Muscle layer of colon (tissue), 2 donors: ENCODE measurements around the gene CXCR1.
"Not testable (repeated sequence)": the region's sequence is repeated elsewhere in the genome, so short reads cannot be mapped to it uniquely, and the experiment has no call there.

Source experiments
- H3K27ac ChIP-seq: one replicate; pipeline ENCODE4 v1.7.0; 2013; ENCODE audit warnings: low read depth, mild to moderate bottlenecking, low read length, moderate library complexity
- H3K27me3 ChIP-seq, 2 donors: one replicate each; pipeline ENCODE4 v1.7.0; 2013; ENCODE audit warnings: low read length in 2 of 2, mild to moderate bottlenecking in 2 of 2; ENCODE audit not compliant: insufficient read depth in 2 of 2, control insufficient read depth in 1 of 2
- H3K36me3 ChIP-seq: one replicate; pipeline ENCODE4 v1.7.0; 2013; ENCODE audit warnings: mild to moderate bottlenecking, low read length; ENCODE audit not compliant: insufficient read depth
- H3K4me1 ChIP-seq: one replicate; pipeline ENCODE4 v1.7.0; 2013; ENCODE audit warnings: mild to moderate bottlenecking, low read length; ENCODE audit not compliant: insufficient read depth
- H3K4me3 ChIP-seq, 2 donors: one replicate each; pipeline ENCODE4 v1.7.0; 2013; ENCODE audit warnings: low read length in 2 of 2, low read depth in 1 of 2, mild to moderate bottlenecking in 1 of 2, moderate library complexity in 1 of 2
- H3K9ac ChIP-seq: one replicate; pipeline ENCODE4 v1.7.0; 2013; ENCODE audit warnings: low read length
- H3K9me3 ChIP-seq: one replicate; pipeline ENCODE4 v1.7.0; 2013; ENCODE audit warnings: mild to moderate bottlenecking, low read length
- donor health status: abdominal sarcoma.
- donor health status: Adenocarcinoma of cecum.

The CXCR1 gene

DNA sequence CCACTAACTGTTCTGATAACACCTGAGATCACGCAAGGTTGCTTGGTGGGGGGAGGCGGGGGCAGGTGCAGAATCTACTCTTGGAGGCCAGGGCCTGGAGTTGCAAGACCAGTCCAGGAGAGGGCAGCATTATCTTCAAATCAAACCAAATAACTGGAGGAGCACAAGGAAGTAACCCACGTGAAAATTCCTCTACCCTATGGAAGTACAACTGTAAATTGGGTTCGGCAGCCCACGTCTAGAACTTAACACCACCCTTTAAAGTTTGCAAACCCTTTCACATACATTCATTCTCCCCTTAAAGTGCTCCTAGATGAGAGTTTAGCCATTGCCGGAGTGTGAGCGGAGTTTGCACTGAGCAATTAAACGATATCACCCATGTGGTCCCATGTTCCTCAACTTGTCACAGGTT, 19.6 kb upstream of the CXCR1 start:
- H3K9ac ChIP-seq: no peak overlapping the region
- peak overlapping the region in 1 of 2 donors; percentile 10 for H3K4me3 ChIP-seq
- peak overlapping the region; percentile 82 for H3K27ac ChIP-seq
- no peaks in the 10 kb centered on the region for H3K27me3 ChIP-seq
- peaks cover 34% of the 10 kb centered on the region for H3K4me1 ChIP-seq
- no peaks in the 10 kb centered on the region for H3K36me3 ChIP-seq
- H3K9me3 ChIP-seq: no peaks in the 10 kb centered on the region

GRCh38 chr2:218184331-218184730, 17.6 kb upstream of the CXCR1 start:
- no peak overlapping the region for H3K4me3 ChIP-seq
- H3K9me3 ChIP-seq: no peaks in the 10 kb centered on the region
- peaks cover 34% of the 10 kb centered on the region for H3K4me1 ChIP-seq

GRCh38 chr2:218180467-218181114, 13.8 kb upstream of the CXCR1 start:
- no peaks in the 10 kb centered on the region for H3K27me3 ChIP-seq
- H3K9me3 ChIP-seq: no peaks in the 10 kb centered on the region
- H3K4me1 ChIP-seq: peaks cover 6% of the 10 kb centered on the region
- H3K36me3 ChIP-seq: no peaks in the 10 kb centered on the region
- no peak overlapping the region for H3K4me3 ChIP-seq
- no peak overlapping the region for H3K9ac ChIP-seq
- H3K27ac ChIP-seq: no peak overlapping the region

More at GRCh38 chr2:218184331-218184730, 17.6 kb upstream of the CXCR1 start:
- H3K36me3 ChIP-seq: no peaks in the 10 kb centered on the region
- no peak overlapping the region for H3K27ac ChIP-seq
- H3K27me3 ChIP-seq: no peaks in the 10 kb centered on the region
- H3K9ac ChIP-seq: no peak overlapping the region

DNA sequence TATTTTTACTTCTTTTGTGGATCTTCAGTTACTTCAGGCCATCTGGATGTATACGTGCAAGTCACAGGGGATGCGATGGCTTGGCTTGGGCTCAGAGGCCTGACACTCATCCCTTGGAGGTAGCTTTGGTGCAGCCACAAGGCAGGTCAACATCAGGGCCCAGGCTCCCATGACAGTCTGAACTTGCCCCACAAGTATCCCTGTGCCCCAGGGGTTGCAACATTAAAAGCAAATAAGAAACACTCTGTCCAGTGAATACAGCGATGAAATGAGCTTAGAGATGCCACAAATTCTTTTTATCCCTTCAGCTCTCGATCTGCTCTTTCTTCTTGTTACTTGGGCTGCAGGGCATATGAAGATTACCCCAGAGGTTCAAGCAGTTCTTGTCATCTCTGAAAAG, 13.0 kb upstream of the CXCR1 start:
- Histone ChIP-seq H3K27ac (no peak overlapping the region), H3K9ac (no peak overlapping the region), H3K4me1 (peaks cover 6% of the 10 kb centered on the region)

DNA sequence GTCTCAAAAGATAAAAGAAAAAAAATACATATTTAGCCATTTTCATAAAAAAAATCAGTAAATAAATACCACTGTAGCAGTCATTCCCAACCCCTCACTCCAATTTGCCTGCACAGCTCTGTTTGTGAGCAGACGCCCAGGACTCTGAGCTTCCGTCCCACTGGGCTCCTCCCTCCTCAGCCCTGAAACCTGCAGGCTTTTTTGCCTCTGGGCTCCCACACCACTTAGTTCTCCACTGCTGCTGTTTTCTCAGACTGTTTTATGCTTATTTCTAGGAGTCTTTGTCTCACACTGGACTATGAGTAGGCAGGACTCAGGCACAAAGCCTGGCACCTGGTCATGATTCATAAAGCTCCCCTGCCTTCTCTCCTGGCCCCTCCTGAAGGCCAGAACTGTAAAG, 6.1 kb upstream of the CXCR1 start:
- Histone ChIP-seq H3K27me3 (no peaks in the 10 kb centered on the region), H3K9ac (no peak overlapping the region), H3K4me1 (no peaks in the 10 kb centered on the region), H3K4me3 (no peak overlapping the region), H3K27ac (no peak overlapping the region), H3K36me3 (no peaks in the 10 kb centered on the region), H3K9me3 (no peaks in the 10 kb centered on the region)

More for the DNA sequence above, 13.0 kb upstream of the CXCR1 start:
- Histone ChIP-seq H3K36me3 (no peaks in the 10 kb centered on the region), H3K27me3 (no peaks in the 10 kb centered on the region), H3K4me3 (no peak overlapping the region), H3K9me3 (no peaks in the 10 kb centered on the region)

- not testable (repeated sequence) for H3K9ac ChIP-seq, H3K27me3 ChIP-seq, H3K9me3 ChIP-seq, H3K36me3 ChIP-seq, H3K4me3 ChIP-seq, H3K4me1 ChIP-seq, H3K27ac ChIP-seq
These were observed 5.0 kb upstream of the CXCR1 start for GRCh38 chr2:218171744-218172143.

GRCh38 chr2:218169757-218170546, 3.2 kb upstream of the CXCR1 start:
- no peaks in the 10 kb centered on the region for H3K27me3 ChIP-seq
- H3K27ac ChIP-seq: no peak overlapping the region
- H3K9me3 ChIP-seq: no peaks in the 10 kb centered on the region
- no peaks in the 10 kb centered on the region for H3K4me1 ChIP-seq
- no peak overlapping the region for H3K4me3 ChIP-seq
- no peaks in the 10 kb centered on the region for H3K36me3 ChIP-seq
- H3K9ac ChIP-seq: no peak overlapping the region

GRCh38 chr2:218168635-218169462, 2.1 kb upstream of the CXCR1 start:
- H3K9me3 ChIP-seq: no peaks in the 10 kb centered on the region
- H3K4me1 ChIP-seq: no peaks in the 10 kb centered on the region
- no peak overlapping the region for H3K4me3 ChIP-seq
- no peak overlapping the region for H3K9ac ChIP-seq
- no peak overlapping the region for H3K27ac ChIP-seq
- H3K27me3 ChIP-seq: no peaks in the 10 kb centered on the region
- no peaks in the 10 kb centered on the region for H3K36me3 ChIP-seq

DNA sequence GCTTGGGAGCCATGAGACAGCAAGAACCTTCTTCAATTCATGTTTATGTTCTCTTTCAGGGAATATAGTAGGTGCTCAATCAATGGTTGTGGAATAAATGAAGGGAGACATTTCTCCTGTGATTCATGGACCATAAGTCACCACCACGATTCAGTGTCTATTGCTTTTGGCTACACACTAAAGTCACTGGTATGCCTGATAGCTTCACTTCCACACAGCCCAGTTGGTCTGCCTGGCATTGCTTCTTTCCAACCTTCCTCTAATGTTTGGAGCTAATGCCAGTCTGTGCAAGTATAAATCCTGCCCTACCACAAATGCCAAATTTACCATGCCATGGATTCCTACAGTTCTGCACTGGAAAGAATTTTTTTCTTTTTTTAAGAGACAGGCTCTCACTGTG, 1.3 kb upstream of the CXCR1 start:
- Histone ChIP-seq H3K4me1 (no peaks in the 10 kb centered on the region), H3K9ac (no peak overlapping the region), H3K4me3 (no peak overlapping the region), H3K27me3 (no peaks in the 10 kb centered on the region), H3K27ac (no peak overlapping the region), H3K36me3 (no peaks in the 10 kb centered on the region), H3K9me3 (no peaks in the 10 kb centered on the region)

- no peaks in the 10 kb centered on the region for H3K4me1 ChIP-seq
- H3K9ac ChIP-seq: no peak overlapping the region
- no peaks in the 10 kb centered on the region for H3K27me3 ChIP-seq
- H3K9me3 ChIP-seq: no peaks in the 10 kb centered on the region
- H3K27ac ChIP-seq: no peak overlapping the region
- no peaks in the 10 kb centered on the region for H3K36me3 ChIP-seq
- no peak overlapping the region for H3K4me3 ChIP-seq
These were observed 3.9 kb downstream of the CXCR1 start for GRCh38 chr2:218162814-218163213.

GRCh38 chr2:218161644-218162043, 5.1 kb downstream of the CXCR1 start:
- no peaks in the 10 kb centered on the region for H3K27me3 ChIP-seq
- no peaks in the 10 kb centered on the region for H3K36me3 ChIP-seq
- H3K27ac ChIP-seq: no peak overlapping the region
- no peak overlapping the region for H3K9ac ChIP-seq
- H3K4me3 ChIP-seq: no peak overlapping the region
- no peaks in the 10 kb centered on the region for H3K9me3 ChIP-seq
- H3K4me1 ChIP-seq: no peaks in the 10 kb centered on the region
